ENCODE data around the gene C2orf15.
A peak's percentile ranks its signal among the peaks of the same experiment; 100 is the strongest.
"Not testable (repeated sequence)": the region's sequence is repeated elsewhere in the genome, so short reads cannot be mapped to it uniquely, and the experiment has no call there.

C2orf15 gene

DNA sequence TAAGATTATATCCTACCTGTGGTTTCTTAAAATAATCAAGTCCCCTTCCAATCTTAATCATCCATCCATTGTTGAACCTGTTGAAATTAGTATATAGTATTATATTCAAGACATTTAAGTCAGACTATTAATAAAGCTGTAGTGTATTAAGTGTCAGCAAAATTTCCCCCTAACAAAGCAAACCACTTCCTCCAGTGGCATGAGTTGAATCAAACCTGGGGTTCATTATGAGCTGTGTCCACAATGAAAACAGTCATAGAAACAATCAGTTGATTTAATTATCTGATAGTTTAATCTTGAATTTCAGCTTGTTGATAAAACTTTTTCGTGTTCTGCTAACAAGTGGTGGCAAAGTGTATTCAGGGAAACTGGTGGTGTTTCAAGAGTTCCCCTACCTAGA, 28.0 kb downstream of the C2orf15 start:
- no peak for DNase-seq

DNA sequence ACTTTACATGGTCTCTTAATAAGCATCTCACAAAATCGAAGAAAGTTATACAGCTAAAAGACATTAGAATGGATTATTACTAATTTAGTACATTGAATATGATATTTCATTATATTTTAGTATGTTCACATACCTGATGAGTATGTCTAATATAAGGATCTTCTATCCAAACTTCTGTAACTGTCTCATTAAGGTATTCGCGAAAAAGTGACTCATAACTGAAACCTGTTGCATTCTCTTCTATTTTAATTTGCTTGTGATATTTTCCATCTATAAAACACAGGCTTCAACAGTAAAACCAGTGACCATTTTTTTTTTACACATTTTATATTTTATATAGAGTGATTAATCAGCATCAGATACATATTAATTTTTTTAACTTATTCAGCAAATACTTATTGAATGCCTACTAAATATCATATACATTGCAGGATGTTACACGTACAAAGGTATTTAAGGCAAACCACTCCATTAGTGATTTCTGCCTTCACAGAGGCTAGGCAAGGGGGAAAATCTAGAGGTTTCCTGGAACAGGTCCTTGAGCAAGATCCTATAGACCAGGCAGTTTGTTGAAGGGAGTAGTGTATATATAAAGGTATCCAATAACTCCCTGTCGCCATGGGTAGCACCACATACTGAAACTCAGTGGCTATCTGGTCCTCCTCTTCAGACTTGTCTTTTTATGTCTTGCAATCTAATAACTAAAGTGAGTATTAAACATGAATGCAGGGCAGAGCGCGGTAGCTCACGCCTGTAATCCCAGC, 30.1 kb downstream of the C2orf15 start:
- DNase-seq = no peak

DNA sequence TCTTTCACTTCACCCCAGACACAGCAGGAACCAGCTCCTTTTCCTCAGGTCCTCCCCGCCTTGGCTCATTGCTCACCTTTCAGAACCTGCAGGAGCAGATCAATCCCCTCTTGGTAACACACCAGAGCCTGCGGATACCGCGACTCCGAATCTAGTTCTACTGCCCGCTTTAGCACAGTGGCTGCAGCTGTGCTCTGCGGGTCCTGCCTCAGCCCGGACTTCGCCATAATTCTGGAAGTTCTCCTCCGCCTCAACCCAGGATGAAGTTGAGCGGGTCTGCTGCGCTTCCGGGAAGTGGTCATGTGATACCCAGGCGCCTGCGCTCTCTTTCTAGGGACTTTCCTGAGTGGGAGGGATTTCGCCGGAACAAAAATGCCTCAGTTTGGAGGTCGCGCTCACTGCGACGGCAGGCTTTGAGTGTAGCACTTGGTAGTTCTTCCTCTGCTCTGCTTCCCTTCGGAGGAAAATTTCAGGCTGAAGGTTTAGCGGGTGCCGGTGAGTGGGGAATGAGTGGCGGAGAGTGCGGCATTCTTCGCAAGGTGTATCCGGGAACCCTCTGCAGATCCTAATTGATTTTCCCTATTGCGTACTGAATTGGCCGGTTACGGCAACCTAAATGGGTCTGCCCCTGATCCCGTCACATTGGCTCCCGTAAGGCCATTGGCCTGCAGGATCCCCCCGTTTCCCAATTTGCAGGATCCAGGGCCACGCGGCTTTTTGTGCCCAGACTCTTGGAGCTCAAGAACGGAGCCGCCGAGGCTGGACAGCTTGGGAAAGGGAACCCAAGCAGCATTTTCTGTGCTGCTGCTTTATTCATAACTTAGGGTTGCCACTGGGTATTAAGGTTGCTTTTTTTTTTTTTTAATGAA, 39.5 kb downstream of the C2orf15 start, which contains the start of the genes MITD1 and MRPL30:
TSS of gene MITD1 (minus strand) at position 304 of the 869 bp plus-strand sequence. CDS start at position 227, 77 bp downstream.
TSS of gene MRPL30 (plus strand) at position 430 of the 869 bp plus-strand sequence. CDS start 5,020 bp downstream, outside the sequence.
- DNase-seq = peak; percentile 89

DNA sequence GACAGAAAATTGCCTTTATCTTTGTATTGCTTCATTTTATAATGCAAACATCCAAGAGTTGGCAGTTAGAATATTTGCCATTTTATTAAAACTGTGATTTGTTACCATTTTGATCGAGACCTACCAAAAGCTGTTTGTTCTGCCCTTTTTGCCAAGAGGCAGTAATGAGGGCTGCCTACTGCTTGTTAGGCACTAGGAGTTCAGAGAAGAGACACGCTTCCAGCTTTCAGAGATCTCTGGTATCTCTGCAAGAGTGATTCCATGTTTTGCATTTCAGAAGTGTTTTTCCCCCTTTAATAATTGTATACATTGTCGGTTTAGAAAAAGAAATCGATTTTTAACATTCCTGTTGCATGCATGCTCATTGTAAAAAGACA, 40.1 kb downstream of the C2orf15 start:
- no peak for DNase-seq

DNA sequence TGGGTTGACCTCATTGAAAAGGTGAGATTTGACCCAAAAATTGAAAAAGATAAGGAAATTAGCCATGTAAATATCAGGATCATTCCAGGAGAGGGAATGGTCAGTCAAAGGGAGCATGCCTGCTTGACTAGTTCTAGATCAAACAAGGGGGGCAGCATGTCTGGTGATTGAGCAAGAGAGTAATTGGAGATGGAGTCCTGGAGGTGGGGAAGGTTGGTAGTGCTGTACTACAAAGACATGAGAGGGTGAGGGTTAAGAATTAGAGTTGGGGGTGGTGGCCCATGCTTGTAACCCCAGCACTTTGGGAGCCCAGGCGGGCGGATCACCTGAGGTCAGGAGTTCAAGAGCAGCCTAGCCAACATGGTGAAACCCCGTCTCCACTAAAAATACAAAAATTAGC, 41.5 kb downstream of the C2orf15 start:
- DNase-seq = no peak

DNA sequence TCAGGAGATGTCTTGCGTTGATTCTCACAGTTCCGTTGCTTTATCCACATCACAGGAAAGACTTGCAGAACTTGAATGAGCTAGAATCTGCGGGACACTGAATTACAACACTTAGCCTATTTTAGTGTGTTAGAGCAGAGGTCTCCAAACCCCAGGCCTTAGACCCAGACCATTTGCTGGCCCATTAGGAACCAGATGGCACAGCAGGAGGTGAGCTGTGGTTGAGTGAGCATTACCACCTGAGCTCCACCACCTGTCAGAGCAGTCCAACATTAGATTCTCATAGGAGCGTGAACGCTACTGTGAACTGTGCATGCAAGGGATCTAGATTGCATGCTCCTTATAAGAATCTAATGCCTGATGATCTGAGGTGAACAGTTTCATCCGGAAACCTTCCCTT, 43.3 kb downstream of the C2orf15 start:
- no peak for DNase-seq

DNA sequence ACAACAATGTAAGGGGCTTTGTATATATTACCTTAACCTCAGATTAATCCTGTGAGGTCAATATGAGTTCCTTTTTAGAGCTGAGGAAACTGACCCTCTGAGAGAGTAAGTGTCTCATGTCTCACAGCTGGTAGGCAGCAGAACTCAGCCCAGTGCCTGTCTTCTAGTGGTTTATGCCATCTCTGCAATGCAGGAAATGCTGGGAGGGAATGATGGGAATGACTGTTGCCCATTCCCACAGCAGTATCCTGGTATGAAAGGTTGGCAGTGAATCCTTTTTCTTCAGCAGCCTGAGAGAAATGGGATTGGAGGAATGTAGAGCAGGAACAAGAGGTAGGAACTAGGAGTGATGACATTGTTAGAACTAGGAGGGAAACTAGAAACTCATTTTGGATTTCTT, 45.5 kb downstream of the C2orf15 start:
- no peak for DNase-seq

DNA sequence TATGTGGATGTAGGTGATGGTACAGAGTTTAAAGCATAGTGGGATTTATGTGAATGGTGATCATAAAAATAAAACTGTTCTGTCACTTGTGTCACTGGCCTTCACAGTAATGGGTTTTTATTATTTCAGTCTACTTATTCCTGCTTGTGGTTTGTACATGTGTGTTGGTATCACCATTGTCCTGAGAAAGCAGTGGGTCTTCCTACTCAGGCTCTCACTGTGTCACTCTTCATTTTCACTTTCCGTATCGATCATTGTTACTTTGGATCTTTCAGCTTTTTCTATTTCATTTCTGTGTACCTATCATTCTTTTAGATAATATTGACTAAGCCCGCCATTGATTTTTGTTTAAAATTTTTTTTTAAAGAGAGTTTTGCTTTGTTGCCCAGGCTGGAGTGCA, 46.9 kb downstream of the C2orf15 start:
- DNase-seq = no peak

DNA sequence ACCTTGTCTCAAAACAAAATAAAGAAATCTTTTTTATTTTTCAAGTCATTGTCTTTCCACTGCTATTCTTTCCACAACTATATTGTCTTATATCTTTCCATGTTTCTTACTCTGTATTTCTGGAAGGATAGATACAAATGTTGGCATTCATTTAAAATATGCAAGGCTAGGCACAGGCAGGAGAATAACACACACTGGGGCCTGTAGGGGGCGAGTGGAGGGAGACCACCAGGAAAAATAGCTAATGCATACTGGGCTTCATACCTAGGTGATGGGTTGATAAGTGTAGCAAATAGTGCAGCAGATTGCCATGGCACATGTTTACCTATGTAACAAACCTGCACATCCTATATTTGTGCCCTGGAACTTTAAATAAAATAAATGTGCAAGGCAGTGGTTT, 49.0 kb downstream of the C2orf15 start:
- DNase-seq = no peak

DNA sequence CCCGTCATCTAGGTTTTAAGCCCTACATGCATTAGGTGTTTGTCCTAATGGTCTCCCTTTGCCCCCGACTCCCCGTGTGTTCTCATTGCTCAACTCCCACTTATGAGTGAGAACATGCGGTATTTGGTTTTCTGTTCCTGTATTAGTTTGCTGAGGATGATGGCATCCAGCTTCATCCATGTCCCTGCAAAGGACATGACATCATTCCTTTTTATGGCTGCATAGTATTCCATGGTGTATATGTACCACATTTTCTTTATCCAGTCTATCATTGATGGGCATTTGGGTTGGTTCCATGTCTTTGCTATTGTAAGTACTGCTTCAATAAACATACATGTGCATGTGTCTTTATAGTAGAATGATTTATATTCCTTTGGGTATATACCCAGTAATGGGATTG, 50.9 kb downstream of the C2orf15 start:
- not testable (repeated sequence) for DNase-seq

DNA sequence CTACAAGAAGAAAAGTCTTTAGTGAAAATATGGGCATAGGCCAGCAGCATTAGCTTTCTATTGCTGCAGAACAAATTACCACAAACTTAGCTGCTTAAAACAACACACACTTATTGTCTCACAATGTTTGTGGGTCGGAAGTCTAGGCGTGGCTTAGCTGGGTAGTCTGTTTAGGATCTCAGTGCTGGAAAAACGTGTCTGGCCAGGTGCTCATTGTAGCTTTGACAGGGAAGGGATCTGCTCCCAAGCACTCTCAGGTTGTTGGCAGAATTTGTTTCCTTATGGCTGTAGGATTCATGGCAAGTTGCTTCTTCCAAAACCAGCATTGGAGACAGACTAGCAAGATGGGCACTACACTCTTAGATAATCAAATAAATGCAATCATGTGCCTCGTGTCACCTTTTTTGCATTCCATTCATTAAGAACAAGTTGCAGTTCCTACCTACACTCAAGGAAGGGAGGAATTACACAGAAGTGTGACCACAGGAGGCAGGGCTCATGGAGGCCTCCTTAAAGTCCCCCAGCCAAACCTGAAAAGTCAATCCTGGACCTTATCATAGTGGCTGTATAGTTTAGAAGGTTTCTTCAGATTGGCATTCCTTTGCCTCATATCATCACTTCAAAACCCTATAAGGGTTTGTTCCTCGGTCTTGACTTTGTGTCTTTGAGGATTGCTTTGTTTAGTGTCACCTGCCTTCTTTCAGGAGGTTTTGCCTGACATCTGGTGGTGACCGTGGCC, 56.8 kb downstream of the C2orf15 start:
- DNase-seq = no peak

DNA sequence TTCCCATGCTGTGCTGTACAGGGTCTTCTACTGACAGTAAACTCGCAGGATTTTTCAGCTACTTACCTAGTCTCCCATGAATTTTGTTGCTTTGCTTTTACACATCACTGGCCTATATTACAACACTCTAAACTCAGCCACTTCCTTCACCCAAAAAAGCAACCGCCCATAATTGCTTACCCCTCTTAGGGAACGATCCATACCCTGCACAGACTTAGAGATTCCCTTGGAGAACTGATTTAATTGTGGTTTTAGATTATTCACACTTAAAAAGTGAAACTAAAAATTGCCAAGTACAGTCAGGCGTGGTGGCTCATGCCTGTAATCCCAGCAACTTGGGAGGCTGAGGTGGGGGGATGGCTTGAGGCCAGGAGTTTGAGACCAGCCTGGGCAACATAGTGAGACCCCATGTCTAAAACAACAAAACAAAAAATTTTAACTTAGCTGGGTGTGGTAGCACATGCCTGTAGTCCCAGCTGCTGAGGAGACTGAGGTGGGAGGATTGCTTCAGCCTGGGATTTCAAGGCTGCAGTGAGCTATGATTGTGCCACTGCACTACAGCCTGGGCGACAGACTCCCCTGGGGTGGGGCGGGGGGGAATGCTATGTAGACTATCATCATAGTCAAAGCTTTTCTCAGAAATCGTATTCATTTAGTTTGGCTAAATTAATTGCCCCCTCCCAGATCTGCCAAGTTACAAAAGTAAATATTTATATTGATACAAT, 58.7 kb downstream of the C2orf15 start:
- DNase-seq = no peak
